ENCODE measurements around the gene PCDHB11.
"Not testable (repeated sequence)": the region's sequence is repeated elsewhere in the genome, so short reads cannot be mapped to it uniquely, and the experiment has no call there.

PCDHB11 gene

DNA sequence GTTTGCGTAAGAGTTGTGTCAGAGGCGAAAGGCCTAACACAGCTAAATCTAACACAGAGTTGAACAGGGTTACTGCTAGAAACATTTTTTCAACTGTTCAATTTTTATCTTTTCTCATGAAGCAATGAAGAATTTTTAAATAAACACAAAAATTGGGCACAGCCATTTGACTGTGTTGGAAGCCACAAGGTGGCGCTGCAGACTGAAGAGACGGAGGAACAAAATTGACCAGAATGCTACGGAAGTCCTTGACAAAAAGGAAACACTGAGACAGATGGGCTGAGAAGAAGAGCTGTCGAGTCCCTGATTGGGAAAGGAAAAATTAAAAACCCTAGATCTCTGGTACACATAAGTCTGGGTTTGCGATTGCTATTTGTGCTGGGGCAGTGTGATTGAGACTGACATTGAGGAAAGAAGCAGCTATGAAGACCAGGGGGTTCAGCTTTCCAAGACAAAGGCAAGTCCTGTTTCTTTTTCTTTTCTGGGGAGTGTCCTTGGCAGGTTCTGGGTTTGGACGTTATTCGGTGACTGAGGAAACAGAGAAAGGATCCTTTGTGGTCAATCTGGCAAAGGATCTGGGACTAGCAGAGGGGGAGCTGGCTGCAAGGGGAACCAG lies 12.4 kb upstream of the PCDHB11 start, which contains the start of gene PCDHB9:
TSS of gene PCDHB9 (plus strand) at position 265 of the 616 bp plus-strand sequence. CDS start at position 423, 158 bp downstream.
- DNase-seq (ENCODE audit: low spot score): peak; percentile 61

DNA sequence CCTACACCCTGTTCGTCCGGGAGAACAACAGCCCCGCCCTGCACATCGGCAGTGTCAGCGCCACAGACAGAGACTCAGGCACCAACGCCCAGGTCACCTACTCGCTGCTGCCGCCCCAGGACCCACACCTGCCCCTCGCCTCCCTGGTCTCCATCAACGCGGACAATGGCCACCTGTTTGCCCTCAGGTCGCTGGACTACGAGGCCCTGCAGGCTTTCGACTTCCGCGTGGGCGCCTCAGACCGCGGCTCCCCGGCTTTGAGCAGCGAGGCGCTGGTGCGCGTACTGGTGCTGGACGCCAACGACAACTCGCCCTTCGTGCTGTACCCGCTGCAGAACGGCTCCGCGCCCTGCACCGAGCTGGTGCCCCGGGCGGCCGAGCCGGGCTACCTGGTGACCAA lies 10.7 kb upstream of the PCDHB11 start:
- DNase-seq (ENCODE audit: low spot score): not testable (repeated sequence)

DNA sequence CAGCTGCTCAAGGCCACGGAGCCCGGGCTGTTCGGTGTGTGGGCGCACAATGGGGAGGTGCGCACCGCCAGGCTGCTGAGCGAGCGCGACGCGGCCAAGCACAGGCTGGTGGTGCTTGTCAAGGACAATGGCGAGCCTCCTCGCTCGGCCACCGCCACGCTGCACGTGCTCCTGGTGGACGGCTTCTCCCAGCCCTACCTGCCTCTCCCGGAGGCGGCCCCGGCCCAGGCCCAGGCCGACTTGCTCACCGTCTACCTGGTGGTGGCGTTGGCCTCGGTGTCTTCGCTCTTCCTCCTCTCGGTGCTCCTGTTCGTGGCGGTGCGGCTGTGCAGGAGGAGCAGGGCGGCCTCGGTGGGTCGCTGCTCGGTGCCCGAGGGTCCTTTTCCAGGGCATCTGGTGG lies 10.3 kb upstream of the PCDHB11 start:
- not testable (repeated sequence) for DNase-seq (ENCODE audit: low spot score)

DNA sequence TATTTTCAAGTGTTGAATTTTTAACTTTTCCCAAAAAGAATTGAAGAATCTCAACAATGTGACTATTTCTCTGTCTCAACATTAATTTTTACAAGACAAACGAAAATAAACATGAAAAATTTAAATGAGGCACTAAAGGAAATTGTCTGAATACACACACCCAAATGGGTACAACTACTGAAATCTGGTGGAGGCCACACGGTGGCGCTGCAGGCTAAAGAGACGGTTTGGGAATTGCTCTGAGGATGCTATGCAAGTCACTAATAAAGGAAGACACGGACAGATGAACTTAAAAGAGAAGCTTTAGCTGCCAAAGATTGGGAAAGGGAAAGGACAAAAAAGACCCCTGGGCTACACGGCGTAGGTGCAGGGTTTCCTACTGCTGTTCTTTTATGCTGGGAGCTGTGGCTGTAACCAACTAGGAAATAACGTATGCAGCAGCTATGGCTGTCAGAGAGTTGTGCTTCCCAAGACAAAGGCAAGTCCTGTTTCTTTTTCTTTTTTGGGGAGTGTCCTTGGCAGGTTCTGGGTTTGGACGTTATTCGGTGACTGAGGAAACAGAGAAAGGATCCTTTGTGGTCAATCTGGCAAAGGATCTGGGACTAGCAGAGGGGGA lies 7.2 kb upstream of the PCDHB11 start, which contains the start of gene PCDHB10:
TSS of gene PCDHB10 (plus strand) at position 244 of the 616 bp plus-strand sequence. CDS start at position 444, 200 bp downstream.
- DNase-seq (ENCODE audit: low spot score): peak; percentile 83

DNA sequence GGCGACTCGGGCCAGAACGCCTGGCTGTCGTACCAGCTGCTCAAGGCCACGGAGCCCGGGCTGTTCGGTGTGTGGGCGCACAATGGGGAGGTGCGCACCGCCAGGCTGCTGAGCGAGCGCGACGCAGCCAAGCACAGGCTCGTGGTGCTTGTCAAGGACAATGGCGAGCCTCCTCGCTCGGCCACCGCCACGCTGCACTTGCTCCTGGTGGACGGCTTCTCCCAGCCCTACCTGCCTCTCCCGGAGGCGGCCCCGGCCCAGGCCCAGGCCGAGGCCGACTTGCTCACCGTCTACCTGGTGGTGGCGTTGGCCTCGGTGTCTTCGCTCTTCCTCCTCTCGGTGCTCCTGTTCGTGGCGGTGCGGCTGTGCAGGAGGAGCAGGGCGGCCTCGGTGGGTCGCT lies 5.1 kb upstream of the PCDHB11 start:
- DNase-seq (ENCODE audit: low spot score): not testable (repeated sequence)

DNA sequence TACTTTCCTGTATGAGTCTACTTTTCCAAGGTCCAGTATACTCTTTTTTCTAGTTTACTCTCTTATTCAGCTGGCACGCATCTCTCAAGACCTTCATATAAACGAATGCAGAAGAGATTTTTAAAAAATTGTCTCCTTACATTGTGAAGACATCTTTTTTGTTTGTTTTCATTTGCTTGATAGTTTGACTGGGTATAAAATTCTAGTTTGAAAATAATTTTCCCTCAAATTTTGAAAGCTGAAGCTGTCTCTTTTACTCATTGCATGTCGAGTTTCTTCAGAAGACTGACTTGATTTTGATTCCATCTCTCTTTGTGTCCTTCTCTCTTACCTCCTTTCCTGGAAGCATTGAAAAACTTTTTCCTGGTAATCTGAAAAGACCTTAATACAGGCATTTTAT lies 3.1 kb upstream of the PCDHB11 start:
- DNase-seq (ENCODE audit: low spot score): no peak

DNA sequence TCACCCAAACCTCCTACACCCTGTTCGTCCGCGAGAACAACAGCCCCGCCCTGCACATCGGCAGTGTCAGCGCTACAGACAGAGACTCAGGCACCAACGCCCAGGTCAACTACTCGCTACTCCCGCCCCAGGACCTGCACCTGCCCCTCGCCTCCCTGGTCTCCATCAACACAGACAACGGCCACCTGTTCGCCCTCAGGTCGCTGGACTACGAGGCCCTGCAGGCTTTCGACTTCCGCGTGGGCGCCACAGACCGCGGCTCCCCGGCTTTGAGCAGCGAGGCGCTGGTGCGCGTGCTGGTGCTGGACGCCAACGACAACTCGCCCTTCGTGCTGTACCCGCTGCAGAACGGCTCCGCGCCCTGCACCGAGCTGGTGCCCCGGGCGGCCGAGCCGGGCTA lies 1.7 kb downstream of the PCDHB11 start:
- not testable (repeated sequence) for DNase-seq (ENCODE audit: low spot score)

DNA sequence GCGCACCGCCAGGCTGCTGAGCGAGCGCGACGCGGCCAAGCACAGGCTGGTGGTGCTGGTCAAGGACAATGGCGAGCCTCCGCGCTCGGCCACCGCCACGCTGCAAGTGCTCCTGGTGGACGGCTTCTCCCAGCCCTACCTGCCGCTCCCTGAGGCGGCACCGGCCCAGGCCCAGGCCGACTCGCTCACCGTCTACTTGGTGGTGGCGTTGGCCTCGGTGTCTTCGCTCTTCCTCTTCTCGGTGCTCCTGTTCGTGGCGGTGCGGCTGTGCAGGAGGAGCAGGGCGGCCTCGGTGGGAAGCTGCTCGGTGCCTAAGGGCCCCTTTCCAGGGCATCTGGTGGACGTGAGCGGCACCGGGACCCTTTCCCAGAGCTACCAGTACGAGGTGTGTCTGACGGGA lies 2.2 kb downstream of the PCDHB11 start:
- DNase-seq (ENCODE audit: low spot score): not testable (repeated sequence)

DNA sequence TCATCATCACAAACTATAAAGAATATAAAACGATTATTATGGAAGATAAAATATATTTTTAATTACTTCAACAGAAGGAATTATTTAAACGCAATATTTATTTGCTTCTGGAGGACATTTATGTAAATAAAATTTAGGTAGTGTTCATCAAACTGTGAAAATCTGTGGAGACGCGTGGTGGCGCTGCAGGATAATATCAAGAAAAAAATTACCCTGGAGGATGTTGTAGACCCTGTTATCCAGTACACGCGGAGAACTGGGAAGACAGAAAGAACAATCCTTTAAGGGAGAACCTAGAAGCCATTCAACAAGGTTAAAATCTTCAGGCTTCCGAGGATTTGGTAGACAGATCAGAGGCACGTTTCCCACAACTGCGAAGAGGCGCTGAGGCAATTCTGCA lies 9.1 kb downstream of the PCDHB11 start, which contains the start of gene PCDHB12:
TSS of gene PCDHB12 (plus strand) at position 242 of the 400 bp plus-strand sequence. CDS start 189 bp downstream, outside the sequence.
- no peak for DNase-seq (ENCODE audit: low spot score)

DNA sequence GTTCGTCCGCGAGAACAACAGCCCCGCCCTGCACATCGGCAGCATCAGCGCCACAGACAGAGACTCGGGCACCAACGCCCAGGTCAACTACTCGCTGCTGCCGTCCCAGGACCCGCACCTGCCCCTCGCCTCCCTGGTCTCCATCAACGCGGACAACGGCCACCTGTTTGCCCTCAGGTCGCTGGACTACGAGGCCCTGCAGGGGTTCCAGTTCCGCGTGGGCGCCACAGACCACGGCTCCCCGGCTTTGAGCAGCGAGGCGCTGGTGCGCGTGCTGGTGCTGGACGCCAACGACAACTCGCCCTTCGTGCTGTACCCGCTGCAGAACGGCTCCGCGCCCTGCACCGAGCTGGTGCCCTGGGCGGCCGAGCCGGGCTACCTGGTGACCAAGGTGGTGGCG lies 10.9 kb downstream of the PCDHB11 start:
- DNase-seq (ENCODE audit: low spot score): not testable (repeated sequence)

DNA sequence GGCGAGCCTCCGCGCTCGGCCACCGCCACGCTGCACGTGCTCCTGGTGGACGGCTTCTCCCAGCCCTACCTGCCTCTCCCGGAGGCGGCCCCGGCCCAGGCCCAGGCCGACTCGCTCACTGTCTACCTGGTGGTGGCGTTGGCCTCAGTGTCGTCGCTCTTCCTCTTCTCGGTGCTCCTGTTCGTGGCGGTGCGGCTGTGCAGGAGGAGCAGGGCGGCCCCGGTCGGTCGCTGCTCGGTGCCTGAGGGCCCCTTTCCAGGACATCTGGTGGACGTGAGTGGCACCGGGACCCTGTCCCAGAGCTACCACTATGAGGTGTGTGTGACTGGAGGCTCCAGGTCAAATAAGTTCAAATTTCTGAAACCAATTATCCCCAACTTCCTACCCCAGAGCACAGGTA lies 11.4 kb downstream of the PCDHB11 start:
- DNase-seq (ENCODE audit: low spot score): not testable (repeated sequence)

DNA sequence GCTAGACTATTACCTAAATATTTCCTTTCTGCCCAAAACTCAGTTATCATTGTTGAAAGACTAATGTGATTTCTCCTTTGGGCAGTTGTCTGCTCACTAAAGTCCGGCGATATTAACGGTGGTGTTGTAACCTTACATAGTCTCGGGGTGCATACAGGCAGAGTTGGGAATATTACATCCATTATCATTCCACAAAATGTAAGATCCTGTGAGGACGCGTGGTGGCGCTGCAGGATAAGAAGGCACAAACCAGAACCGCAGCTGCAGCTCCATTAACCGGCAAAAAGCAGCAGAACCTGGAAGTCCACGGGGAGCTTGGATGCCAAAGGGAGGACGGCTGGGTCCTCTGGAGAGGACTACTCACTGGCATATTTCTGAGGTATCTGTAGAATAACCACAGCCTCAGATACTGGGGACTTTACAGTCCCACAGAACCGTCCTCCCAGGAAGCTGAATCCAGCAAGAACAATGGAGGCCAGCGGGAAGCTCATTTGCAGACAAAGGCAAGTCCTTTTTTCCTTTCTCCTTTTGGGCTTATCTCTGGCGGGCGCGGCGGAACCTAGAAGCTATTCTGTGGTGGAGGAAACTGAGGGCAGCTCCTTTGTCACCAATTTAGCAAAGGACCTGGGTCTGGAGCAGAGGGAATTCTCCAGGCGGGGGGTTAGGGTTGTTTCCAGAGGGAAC lies 14.4 kb downstream of the PCDHB11 start, which contains the start of gene PCDHB13:
TSS of gene PCDHB13 (plus strand) at position 264 of the 684 bp plus-strand sequence. CDS start at position 469, 205 bp downstream.
- peak; percentile 58 for DNase-seq (ENCODE audit: low spot score)

DNA sequence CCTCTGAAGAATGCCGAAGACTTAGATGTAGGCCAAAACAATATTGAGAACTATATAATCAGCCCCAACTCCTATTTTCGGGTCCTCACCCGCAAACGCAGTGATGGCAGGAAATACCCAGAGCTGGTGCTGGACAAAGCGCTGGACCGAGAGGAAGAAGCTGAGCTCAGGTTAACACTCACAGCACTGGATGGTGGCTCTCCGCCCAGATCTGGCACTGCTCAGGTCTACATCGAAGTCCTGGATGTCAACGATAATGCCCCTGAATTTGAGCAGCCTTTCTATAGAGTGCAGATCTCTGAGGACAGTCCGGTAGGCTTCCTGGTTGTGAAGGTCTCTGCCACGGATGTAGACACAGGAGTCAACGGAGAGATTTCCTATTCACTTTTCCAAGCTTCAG lies 15.2 kb downstream of the PCDHB11 start:
- DNase-seq (ENCODE audit: low spot score): not testable (repeated sequence)

DNA sequence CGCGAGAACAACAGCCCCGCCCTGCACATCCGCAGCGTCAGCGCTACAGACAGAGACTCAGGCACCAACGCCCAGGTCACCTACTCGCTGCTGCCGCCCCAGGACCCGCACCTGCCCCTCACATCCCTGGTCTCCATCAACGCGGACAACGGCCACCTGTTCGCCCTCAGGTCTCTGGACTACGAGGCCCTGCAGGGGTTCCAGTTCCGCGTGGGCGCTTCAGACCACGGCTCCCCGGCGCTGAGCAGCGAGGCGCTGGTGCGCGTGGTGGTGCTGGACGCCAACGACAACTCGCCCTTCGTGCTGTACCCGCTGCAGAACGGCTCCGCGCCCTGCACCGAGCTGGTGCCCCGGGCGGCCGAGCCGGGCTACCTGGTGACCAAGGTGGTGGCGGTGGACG lies 16.1 kb downstream of the PCDHB11 start:
- DNase-seq (ENCODE audit: low spot score): not testable (repeated sequence)

DNA sequence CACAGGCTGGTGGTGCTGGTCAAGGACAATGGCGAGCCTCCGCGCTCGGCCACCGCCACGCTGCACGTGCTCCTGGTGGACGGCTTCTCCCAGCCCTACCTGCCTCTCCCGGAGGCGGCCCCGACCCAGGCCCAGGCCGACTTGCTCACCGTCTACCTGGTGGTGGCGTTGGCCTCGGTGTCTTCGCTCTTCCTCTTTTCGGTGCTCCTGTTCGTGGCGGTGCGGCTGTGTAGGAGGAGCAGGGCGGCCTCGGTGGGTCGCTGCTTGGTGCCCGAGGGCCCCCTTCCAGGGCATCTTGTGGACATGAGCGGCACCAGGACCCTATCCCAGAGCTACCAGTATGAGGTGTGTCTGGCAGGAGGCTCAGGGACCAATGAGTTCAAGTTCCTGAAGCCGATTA lies 16.6 kb downstream of the PCDHB11 start:
- not testable (repeated sequence) for DNase-seq (ENCODE audit: low spot score)

DNA sequence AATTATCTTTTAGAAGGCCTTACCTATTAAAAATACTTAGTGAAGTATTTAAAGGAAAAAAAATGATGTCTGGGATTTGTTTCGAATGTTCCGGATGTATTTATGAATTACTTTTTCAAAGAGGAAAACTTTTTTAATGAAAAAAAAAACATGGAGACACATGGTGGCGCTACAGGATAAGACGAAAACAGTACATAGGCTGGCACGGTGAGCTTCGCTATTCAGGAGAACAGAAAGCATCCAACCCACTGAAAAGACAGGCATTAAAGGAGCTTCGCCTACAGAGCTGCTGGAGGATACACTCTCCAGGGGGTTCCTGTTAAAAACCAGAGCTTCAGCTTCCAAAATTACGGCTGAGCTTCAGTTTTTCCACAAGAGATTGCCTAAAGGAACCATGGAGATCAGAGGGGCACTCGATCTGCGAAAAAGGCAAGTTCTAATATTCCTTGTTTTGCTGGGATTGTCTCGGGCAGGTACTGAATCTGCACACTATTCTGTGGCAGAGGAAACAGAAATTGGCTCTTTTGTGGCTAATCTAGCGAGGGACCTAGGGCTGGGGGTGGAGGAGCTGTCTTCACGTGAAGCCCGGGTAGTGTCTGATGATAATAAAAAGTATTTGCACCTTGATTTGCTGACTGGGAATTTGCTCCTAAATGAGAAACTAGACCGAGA lies 23.8 kb downstream of the PCDHB11 start, which contains the start of gene PCDHB14:
TSS of gene PCDHB14 (plus strand) at position 232 of the 672 bp plus-strand sequence. CDS start at position 395, 163 bp downstream.
- DNase-seq (ENCODE audit: low spot score): no peak

DNA sequence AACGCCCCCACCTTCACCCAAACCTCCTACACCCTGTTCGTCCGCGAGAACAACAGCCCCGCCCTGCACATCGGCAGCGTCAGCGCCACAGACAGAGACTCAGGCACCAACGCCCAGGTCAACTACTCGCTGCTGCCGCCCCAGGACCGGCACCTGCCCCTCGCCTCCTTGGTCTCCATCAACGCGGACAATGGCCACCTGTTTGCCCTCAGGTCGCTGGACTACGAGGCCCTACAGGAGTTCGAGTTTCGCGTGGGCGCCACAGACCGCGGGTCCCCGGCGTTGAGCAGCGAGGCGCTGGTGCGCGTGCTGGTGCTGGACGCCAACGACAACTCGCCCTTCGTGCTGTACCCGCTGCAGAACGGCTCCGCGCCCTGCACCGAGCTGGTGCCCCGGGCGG lies 25.4 kb downstream of the PCDHB11 start:
- DNase-seq (ENCODE audit: low spot score): not testable (repeated sequence)

DNA sequence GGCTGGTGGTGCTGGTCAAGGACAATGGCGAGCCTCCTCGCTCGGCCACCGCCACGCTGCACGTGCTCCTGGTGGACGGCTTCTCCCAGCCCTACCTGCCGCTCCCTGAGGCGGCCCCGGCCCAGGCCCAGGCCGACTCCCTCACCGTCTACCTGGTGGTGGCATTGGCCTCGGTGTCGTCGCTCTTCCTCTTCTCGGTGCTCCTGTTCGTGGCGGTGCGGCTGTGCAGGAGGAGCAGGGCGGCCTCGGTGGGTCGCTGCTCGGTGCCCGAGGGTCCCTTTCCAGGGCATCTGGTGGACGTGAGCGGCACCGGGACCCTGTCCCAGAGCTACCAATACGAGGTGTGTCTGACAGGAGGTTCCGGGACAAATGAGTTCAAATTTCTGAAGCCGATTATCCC lies 26.0 kb downstream of the PCDHB11 start:
- not testable (repeated sequence) for DNase-seq (ENCODE audit: low spot score)

DNA sequence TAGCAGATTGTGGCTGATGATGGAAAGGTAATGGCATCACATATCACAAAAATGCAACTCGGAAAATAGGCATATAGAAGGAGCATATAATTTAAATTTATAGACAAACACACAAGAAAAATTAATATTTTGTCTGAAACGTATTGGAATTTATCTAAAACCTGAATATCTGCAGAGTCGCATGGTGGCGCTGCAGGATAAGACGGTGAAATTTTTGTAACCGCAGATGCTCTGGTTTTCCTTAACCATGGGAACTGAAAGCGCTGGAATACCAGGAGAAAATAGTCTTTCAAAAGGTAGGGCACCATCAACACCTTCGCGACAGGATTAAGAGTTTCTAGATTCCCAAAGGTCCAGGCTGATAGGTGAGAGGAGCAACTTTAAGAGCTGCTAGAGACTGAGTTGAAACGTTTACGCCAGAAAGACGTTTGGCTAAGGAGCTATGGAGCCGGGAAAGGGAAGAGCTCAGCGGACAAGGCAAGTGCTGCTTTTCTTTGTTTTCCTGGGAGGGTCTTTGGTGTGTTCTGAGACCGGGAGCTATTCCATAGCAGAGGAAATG lies 34.8 kb downstream of the PCDHB11 start:
- DNase-seq (ENCODE audit: low spot score): no peak

DNA sequence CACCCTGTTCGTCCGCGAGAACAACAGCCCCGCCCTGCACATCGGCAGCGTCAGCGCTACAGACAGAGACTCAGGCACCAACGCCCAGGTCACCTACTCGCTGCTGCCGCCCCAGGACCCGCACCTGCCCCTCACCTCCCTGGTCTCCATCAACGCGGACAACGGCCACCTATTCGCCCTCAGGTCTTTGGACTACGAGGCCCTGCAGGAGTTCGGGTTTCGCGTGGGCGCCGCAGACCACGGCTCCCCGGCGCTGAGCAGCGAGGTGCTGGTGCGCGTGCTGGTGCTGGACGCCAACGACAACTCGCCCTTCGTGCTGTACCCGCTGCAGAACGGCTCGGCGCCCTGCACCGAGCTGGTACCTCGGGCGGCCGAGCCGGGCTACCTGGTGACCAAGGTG lies 36.5 kb downstream of the PCDHB11 start:
- DNase-seq (ENCODE audit: low spot score): not testable (repeated sequence)

DNA sequence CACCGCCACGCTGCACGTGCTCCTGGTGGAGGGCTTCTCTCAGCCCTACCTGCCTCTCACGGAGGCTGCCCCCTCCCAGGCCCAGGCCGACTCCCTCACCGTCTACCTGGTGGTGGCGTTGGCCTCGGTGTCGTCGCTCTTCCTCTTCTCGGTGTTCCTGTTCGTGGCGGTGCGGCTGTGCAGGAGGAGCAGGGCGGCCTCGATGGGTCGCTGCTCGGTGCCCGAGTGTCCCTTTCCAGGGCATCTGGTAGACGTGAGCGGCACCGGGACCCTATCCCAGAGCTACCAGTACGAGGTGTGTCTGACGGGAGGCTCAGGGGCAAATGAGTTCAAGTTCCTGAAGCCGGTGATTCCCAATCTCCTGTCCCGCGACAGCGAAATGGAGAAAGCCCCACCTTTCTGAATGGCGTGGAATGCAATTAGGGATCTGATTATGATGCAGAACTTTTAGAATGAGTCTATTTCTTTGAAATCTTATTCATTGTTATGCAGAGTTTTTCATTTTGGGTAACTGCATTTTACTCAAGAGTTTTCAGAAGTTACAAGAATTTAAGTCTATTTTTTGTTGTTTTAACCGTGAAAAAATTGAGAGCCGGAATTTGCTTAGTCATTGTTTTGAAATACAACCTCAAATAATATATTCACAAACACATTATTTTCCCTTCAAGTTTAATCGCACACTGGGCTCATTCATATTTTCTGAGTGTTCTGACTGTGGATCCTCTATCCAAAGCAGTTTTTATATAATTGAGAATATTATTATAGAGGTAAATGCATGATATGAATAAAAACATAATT lies 37.3 kb downstream of the PCDHB11 start:
- no peak for DNase-seq (ENCODE audit: low spot score)
